Inferior parietal cortex (tissue), 1 donor: ENCODE results near the gene PRADC1.

Experiments used
- DNase-seq: peaks from one replicate; pipeline ENCODE4 v3.0.0-alpha.2; 2016; ENCODE audit errors: extremely low spot score

Gene PRADC1

GRCh38 chr2:73258913-73259215, 25.8 kb upstream of the PRADC1 start:
- DNase-seq: no peak

- no peak for DNase-seq
Observed at GRCh38 chr2:73258186-73258912, 25.3 kb upstream of the PRADC1 start.

GRCh38 chr2:73257425-73258125, 24.5 kb upstream of the PRADC1 start:
- no peak for DNase-seq

- no peak for DNase-seq
Observed at GRCh38 chr2:73257021-73257420, 24.0 kb upstream of the PRADC1 start.

- DNase-seq: no peak
Observed at GRCh38 chr2:73256618-73256922, 23.5 kb upstream of the PRADC1 start.

- no peak for DNase-seq
Observed at GRCh38 chr2:73255907-73256617, 23.0 kb upstream of the PRADC1 start.

GRCh38 chr2:73255007-73255644, 22.1 kb upstream of the PRADC1 start:
- DNase-seq: no peak

GRCh38 chr2:73254343-73255006, 21.4 kb upstream of the PRADC1 start:
- no peak for DNase-seq

- DNase-seq: no peak
Observed at GRCh38 chr2:73253901-73254300, 20.9 kb upstream of the PRADC1 start.

GRCh38 chr2:73253400-73253799, 20.4 kb upstream of the PRADC1 start:
- DNase-seq: no peak

GRCh38 chr2:73252238-73253027, 19.4 kb upstream of the PRADC1 start:
- DNase-seq: no peak

- DNase-seq: no peak
Observed at GRCh38 chr2:73250872-73251846, 18.1 kb upstream of the PRADC1 start.

- no peak for DNase-seq
Observed at GRCh38 chr2:73249636-73250035, 16.6 kb upstream of the PRADC1 start.

- no peak for DNase-seq
Observed at GRCh38 chr2:73246850-73247249, 13.8 kb upstream of the PRADC1 start.

- no peak for DNase-seq
Observed at GRCh38 chr2:73244580-73244979, 11.5 kb upstream of the PRADC1 start.

- no peak for DNase-seq
Observed at GRCh38 chr2:73243884-73244570, 11.0 kb upstream of the PRADC1 start.

GRCh38 chr2:73239776-73240175, 6.7 kb upstream of the PRADC1 start:
- no peak for DNase-seq

GRCh38 chr2:73238976-73239375, 5.9 kb upstream of the PRADC1 start:
- peak; percentile 36 for DNase-seq

GRCh38 chr2:73238149-73238548, 5.1 kb upstream of the PRADC1 start:
- no peak for DNase-seq

GRCh38 chr2:73237168-73237567, 4.1 kb upstream of the PRADC1 start:
- no peak for DNase-seq
